Lung (tissue), 12 donors: ENCODE results near the gene CCL7. TPM values are rescaled to one million over a fixed set of nuclear protein-coding genes. Genes with fewer than 3 reads are reported as not detected.
A peak's percentile ranks its signal among the peaks of the same experiment; 100 is the strongest.

Source experiments
- ATAC-seq: fragments of 200-7000 bp; cut with Tn5 transposase; one replicate; pipeline ENCODE4 v1.9.1; 2020; ENCODE audit warnings: moderate number of reproducible peaks; ENCODE audit not compliant: insufficient read depth, low FRiP score
- DNase-seq, 3 donors: peaks; one replicate each; pipeline ENCODE4 v3.0.0-alpha.2; 2013 to 2017
- H3K27ac ChIP-seq, 2 donors: one replicate each; pipeline ENCODE4 v1.5.1; 2013; ENCODE audit warnings: mild to moderate bottlenecking in 2 of 2, moderate library complexity in 2 of 2, control low read depth in 1 of 2, inconsistent platforms in 1 of 2, low read depth in 1 of 2, low read length in 1 of 2
- H3K27me3 ChIP-seq, 3 donors: one replicate each; pipeline ENCODE4 v1.5.1; 2013; ENCODE audit warnings: low read length in 2 of 3; ENCODE audit not compliant: control insufficient read depth in 3 of 3, insufficient read depth in 3 of 3
- H3K36me3 ChIP-seq, 4 donors: one replicate each; pipeline ENCODE4 v1.5.1; 2013; ENCODE audit warnings: low read length in 4 of 4, mild to moderate bottlenecking in 1 of 4, moderate library complexity in 1 of 4; ENCODE audit not compliant: control insufficient read depth in 4 of 4, insufficient read depth in 4 of 4
- H3K4me1 ChIP-seq, 5 donors: one replicate each; pipeline ENCODE4 v1.5.1; 2013; ENCODE audit warnings: low read length in 5 of 5, mild to moderate bottlenecking in 2 of 5, moderate library complexity in 1 of 5; ENCODE audit not compliant: control insufficient read depth in 5 of 5, insufficient read depth in 5 of 5
- H3K4me3 ChIP-seq: one replicate; pipeline ENCODE4 v1.5.1; 2013; ENCODE audit warnings: mild to moderate bottlenecking, control low read depth, moderate library complexity
- H3K9ac ChIP-seq, 2 donors: one replicate each; pipeline ENCODE4 v1.5.1; 2013; ENCODE audit warnings: low read length in 2 of 2, control low read depth in 1 of 2; ENCODE audit not compliant: insufficient read depth in 1 of 2
- H3K9me3 ChIP-seq, 4 donors: one replicate each; pipeline ENCODE4 v1.5.1; 2013; ENCODE audit warnings: low read length in 3 of 4, mild to moderate bottlenecking in 1 of 4, moderate library complexity in 1 of 4; ENCODE audit not compliant: control insufficient read depth in 4 of 4, insufficient read depth in 3 of 4
- CTCF ChIP-seq: IDR thresholded peaks from 2 replicates; pipeline ENCODE4 v1.5.1; 2012; ENCODE audit warnings: mild to moderate bottlenecking; ENCODE audit errors: control extremely low read depth, extremely low read depth
- WGBS, 2 donors: extraction: QIAGEN DNeasy Blood & Tissue Kit; methylation state at CpG; one replicate each; pipeline ENCODE4 v1.1.7; 2013; 5-methylcytosine and 5-hydroxymethylcytosine counted together
- polyA plus RNA-seq, 2 donors: library from polyadenylated mRNA; stranded (reverse); fragments of 200-250 nt; gene quantifications; one replicate each; pipeline ENCODE4 v1.2.1, GENCODE V29; 2013
- total RNA-seq, 2 donors: library from RNA; depleted of rRNA in 1 of 2; stranded (reverse); fragments of >200 nt in 1 of 2; gene quantifications; one replicate each; pipeline ENCODE4 v1.2.1, GENCODE V29; 2014 to 2021
- donor health status: control.
- donor health status: control.
- donor health status: Bipolar disorder and iron deficiency.
- donor health status: healthy.
- donor health status: DM: yes; HTN: yes; CAD: no.

CCL7 gene
- total and polyA plus RNA-seq, 4 donors: 1.0 to 44.9 (median 1.0) TPM; not detected in 1

- no peak overlapping the region for H3K4me3 ChIP-seq
- DNase-seq: peak; percentile 97 to 98 (median 97)
- peak; percentile 44 for ATAC-seq
- H3K27me3 ChIP-seq: no peaks in the 10 kb centered on the region
- H3K9me3 ChIP-seq: no peaks in the 10 kb centered on the region
- H3K27ac ChIP-seq: peak overlapping the region; percentile 80 to 87
- no peak for TF ChIP-seq CTCF
- H3K4me1 ChIP-seq: peaks cover 30 to 50% (median 38%) of the 10 kb centered on the region in 5 donors
- H3K9ac ChIP-seq: peak overlapping the region in 1 of 2 donors; percentile 14
- H3K36me3 ChIP-seq: peaks cover 0 to 7% (median 2%) of the 10 kb centered on the region in 4 donors
- WGBS, 2 donors: 21 to 49% methylated on average over 6 of the region's 6 CpGs
These were observed 17.4 kb upstream of the CCL7 start for GRCh38 chr17:34252444-34253138.

GRCh38 chr17:34253139-34253525 lies 16.9 kb upstream of the CCL7 start:
- Histone ChIP-seq H3K27me3 (no peaks in the 10 kb centered on the region), H3K36me3 (peaks cover 0 to 7% (median 2%) of the 10 kb centered on the region in 4 donors), H3K4me1 (peaks cover 30 to 48% (median 38%) of the 10 kb centered on the region in 5 donors), H3K27ac (peak overlapping the region; percentile 61 to 87), H3K4me3 (no peak overlapping the region), H3K9me3 (no peaks in the 10 kb centered on the region), H3K9ac (no peak overlapping the region)
- no peak for TF ChIP-seq CTCF
- WGBS, 2 donors: 66 to 90% methylated on average over 3 of the region's 3 CpGs
- ATAC-seq (no peak), DNase-seq (no peak)

GRCh38 chr17:34254146-34254545 lies 15.9 kb upstream of the CCL7 start:
- Histone ChIP-seq H3K4me1 (peaks cover 30 to 48% (median 38%) of the 10 kb centered on the region in 5 donors), H3K9ac (peak overlapping the region in 1 of 2 donors; percentile 80), H3K4me3 (no peak overlapping the region), H3K36me3 (peaks cover 0 to 7% (median 2%) of the 10 kb centered on the region in 4 donors), H3K27ac (peak overlapping the region; percentile 84 to 87), H3K9me3 (no peaks in the 10 kb centered on the region), H3K27me3 (no peaks in the 10 kb centered on the region)
- no peak for ATAC-seq
- 41 to 63% methylated on average over 3 of the region's 3 CpGs for WGBS, 2 donors
- TF ChIP-seq CTCF: no peak
- DNase-seq: no peak
